ENCODE measurements around the gene SLC39A1. TPM values are rescaled to one million over a fixed set of nuclear protein-coding genes. Genes with fewer than 3 reads are reported as not detected.
A peak's percentile ranks its signal among the peaks of the same experiment; 100 is the strongest.

The SLC39A1 gene
- total RNA-seq, 2 experiments from 2014 or later: 40.3 to 42.2 TPM

DNA sequence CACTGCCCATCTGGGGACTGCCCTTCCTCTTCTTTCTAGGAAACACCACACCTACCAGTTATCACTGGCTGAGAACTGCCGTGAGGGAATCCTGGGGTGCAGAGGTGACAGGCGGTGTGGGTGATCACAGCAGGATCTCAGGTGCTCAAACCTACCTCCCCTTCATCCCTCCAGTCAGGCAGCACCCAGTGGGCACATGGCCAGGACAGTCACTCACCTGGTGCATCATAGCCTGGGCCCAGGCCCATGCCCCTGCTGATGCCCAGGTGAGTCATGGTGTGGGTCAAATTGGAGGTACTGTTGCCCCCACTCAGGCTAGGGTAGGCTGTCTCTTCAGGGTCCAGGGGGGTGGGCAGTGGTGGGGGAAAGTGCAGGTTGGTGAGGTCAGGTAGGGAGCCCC lies 11.5 kb downstream of the SLC39A1 start:
- Mint-ChIP-seq H3K4me3 (no peak overlapping the region), H3K27ac (peak overlapping the region; percentile 68), H3K27me3 (no peaks in the 10 kb centered on the region), H3K4me1 (ENCODE audit: low read depth) (peaks cover 32% of the 10 kb centered on the region), H3K36me3 (ENCODE audit: low read depth) (peaks cover 40% of the 10 kb centered on the region), H3K9me3 (no peaks in the 10 kb centered on the region)
- no peak for ATAC-seq
- intact Hi-C loops (cut with micrococcal nuclease): no loop called here
- TF ChIP-seq, protein P1, sequence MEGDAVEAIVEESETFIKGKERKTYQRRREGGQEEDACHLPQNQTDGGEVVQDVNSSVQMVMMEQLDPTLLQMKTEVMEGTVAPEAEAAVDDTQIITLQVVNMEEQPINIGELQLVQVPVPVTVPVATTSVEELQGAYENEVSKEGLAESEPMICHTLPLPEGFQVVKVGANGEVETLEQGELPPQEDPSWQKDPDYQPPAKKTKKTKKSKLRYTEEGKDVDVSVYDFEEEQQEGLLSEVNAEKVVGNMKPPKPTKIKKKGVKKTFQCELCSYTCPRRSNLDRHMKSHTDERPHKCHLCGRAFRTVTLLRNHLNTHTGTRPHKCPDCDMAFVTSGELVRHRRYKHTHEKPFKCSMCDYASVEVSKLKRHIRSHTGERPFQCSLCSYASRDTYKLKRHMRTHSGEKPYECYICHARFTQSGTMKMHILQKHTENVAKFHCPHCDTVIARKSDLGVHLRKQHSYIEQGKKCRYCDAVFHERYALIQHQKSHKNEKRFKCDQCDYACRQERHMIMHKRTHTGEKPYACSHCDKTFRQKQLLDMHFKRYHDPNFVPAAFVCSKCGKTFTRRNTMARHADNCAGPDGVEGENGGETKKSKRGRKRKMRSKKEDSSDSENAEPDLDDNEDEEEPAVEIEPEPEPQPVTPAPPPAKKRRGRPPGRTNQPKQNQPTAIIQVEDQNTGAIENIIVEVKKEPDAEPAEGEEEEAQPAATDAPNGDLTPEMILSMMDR (IDR thresholded peaks at IDR 0.05): no peak
- ChIA-PET CTCF (no interaction called here), POLR2A (no interaction called here)
- no peak for DNase-seq

DNA sequence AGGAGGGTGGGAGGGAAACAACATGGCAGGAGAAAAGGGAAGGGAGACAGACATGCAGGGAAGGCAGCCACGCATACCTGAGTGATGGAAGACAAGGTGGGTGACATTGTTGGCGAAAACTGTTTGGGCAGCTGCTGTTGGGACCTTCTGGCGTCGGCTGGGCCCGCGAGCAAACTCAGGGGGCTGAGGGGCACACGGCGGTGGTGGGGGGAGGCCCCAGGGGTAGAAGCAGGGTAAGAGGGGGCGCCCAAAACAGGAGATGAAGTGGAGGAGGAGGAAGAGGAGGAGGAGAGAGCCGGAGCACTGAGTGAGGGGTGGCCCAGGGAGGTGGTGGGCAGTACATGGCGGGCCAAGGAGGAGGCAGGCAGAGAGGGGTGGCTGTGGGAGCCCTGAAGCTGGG lies 12.2 kb downstream of the SLC39A1 start:
- H3K27me3 Mint-ChIP-seq: no peaks in the 10 kb centered on the region
- H3K4me3 Mint-ChIP-seq: no peak overlapping the region

DNA sequence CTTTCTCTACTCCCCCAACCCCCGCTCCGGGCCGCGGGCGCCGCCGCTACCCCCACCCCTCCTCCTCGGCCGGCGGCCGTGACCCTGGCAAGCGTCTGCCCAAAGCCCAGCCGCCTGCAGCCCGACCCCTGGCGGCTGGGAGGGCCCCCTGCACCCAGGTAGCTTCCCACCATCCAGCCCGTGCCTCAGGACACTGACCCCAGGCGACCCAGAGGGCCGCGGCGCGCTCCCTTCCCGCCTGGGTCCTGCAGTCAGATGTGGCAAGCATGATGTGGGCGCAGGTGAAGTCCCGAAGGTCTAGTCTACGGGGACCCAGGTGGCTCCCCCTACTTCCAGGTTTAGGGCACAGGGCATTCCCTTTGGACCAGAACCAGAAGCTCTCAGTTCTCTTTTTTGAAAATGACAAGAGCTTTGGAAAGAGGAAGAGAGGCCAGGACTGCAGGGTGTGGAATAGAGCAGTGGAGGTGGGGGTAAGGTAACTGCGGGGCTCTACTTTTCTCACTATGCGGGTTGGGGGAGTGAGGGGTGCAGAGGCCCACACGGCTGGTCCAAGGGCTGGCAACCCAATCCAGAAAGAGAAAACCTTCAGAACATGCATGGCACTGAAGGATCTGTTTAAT lies 16.6 kb downstream of the SLC39A1 start, which contains the start of gene DENND4B:
TSS of gene DENND4B (minus strand) at position 97 of the 620 bp plus-strand sequence. CDS start 2,344 bp downstream, outside the sequence.
- peak; percentile 78 for DNase-seq
- peak within 1 kb of the TSS; percentile 88 for H3K4me3 Mint-ChIP-seq
- intact Hi-C loops (cut with micrococcal nuclease): no loop called here
- ChIA-PET POLR2A (interaction anchor here (0.8 to 8.9 kb wide), 19 partner anchors 9 to 274 kb away, joined by 3 to 126 read pairs (median 5); partner anchors contain the start of genes CREB3L4, CRTC2, GATAD2B and JTB), CTCF (interaction anchor here (0.8 to 4.8 kb wide), 23 partner anchors 9 to 156 kb away, joined by 3 to 59 read pairs (median 5); partner anchors contain the start of genes CREB3L4, CRTC2, GATAD2B and JTB)
- peaks cover 41% of the 10 kb centered on the region for H3K36me3 Mint-ChIP-seq (ENCODE audit: low read depth)
- peak within 1 kb of the TSS; percentile 99 for H3K27ac Mint-ChIP-seq
- H3K4me1 Mint-ChIP-seq (ENCODE audit: low read depth): peaks cover 26% of the 10 kb centered on the region
- no peaks in the 10 kb centered on the region for H3K27me3 Mint-ChIP-seq
- peak; percentile 73 for ATAC-seq
- H3K9me3 Mint-ChIP-seq: no peaks in the 10 kb centered on the region
- TF ChIP-seq, protein P1 (IDR thresholded peaks at IDR 0.05): peak; percentile 99

More for the DNA sequence above, 12.2 kb downstream of the SLC39A1 start:
- POLR2A ChIA-PET: interaction anchor here (3.1 kb wide), 1 partner anchor 16 kb away, joined by 12 read pairs; the partner anchor contains the start of gene CREB3L4
- DNase-seq (no peak), ATAC-seq (no peak)
- Mint-ChIP-seq H3K9me3 (no peaks in the 10 kb centered on the region), H3K36me3 (ENCODE audit: low read depth) (peaks cover 40% of the 10 kb centered on the region), H3K4me1 (ENCODE audit: low read depth) (peaks cover 30% of the 10 kb centered on the region), H3K27ac (peak overlapping the region; percentile 46)
- TF ChIP-seq, protein P1 (IDR thresholded peaks at IDR 0.05): no peak
- intact Hi-C loops (cut with micrococcal nuclease): no loop called here
- CTCF ChIA-PET: interaction anchor here (1.1 to 1.3 kb wide), 2 partner anchors 35 to 324 kb away, joined by 3 to 4 read pairs; partner anchors contain the start of genes RAB13 and S100A13

DNA sequence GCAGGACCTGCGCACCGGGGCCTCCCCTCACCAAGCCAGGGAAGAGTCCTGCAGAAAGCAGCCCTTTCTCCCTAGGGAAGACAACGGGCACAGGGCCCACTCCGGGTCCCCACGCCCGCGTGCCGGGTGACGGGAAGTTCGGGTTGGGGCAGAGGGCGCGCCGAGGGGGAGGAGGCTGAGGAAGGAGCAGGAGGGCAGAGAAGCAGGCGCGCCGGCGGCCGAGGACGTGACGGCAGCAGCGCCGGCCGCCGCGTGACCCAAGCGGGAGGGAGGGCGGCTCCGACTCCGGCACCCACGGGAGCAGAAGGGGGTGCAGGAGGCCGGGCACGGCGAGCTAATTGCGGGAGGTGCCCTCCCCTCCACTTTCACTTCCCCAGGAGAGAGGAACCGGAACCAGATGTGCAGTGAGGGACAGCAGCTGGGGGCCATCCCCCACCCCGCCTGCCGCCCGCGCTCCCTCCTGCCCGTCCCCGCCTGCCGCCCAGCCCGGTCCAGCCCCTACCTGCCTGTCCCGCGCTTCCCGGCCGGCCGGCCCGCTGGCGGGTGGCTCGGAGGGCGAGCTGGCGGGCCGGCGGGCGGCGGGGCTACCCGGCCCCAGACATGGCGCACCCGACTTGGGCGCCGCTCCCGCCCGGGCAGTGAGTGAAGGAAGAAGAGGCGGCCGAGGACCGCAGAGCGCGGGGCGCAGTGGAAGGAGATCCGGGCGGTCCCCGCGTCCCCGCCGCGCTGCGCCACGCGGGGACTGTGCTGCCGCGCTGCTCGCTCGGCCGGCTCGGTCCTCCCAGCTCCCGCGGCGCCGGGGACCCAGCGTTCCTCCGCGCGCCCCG lies 17.3 kb downstream of the SLC39A1 start:
- DNase-seq (peak; percentile 79), ATAC-seq (peak; percentile 48)
- H3K4me3 Mint-ChIP-seq: peak overlapping the region; percentile 88
- ChIA-PET POLR2A (interaction anchor here (0.8 to 8.9 kb wide), 26 partner anchors 10 to 326 kb away, joined by 3 to 126 read pairs (median 4); partner anchors contain the start of genes CREB3L4, CRTC2, GATAD2B and HAX1), CTCF (interaction anchor here (0.9 to 4.8 kb wide), 21 partner anchors 10 to 212 kb away, joined by 3 to 59 read pairs (median 6); partner anchors contain the start of genes CREB3L4, CRTC2, GATAD2B and JTB)
- TF ChIP-seq, protein P1 (IDR thresholded peaks at IDR 0.05): no peak
- peaks cover 45% of the 10 kb centered on the region for H3K36me3 Mint-ChIP-seq (ENCODE audit: low read depth)
- peaks cover 26% of the 10 kb centered on the region for H3K4me1 Mint-ChIP-seq (ENCODE audit: low read depth)
- H3K27me3 Mint-ChIP-seq: no peaks in the 10 kb centered on the region
- intact Hi-C loops (cut with micrococcal nuclease): no loop called here
- H3K9me3 Mint-ChIP-seq: no peaks in the 10 kb centered on the region
- H3K27ac Mint-ChIP-seq: peak overlapping the region; percentile 99
